ENCODE results near the gene RETN.
A peak's percentile ranks its signal among the peaks of the same experiment; 100 is the strongest.

RETN gene

GRCh38 chr19:7657131-7657751, 11.6 kb upstream of the RETN start:
- DNase-seq (ENCODE audit: low spot score), result no peak

- DNase-seq (ENCODE audit: low spot score), result peak; percentile 95
These were observed 10.6 kb upstream of the RETN start for GRCh38 chr19:7658219-7658686.

GRCh38 chr19:7661744-7662538, 6.9 kb upstream of the RETN start:
- no peak for DNase-seq (ENCODE audit: low spot score)

- DNase-seq (ENCODE audit: low spot score), result no peak
These were observed 6.2 kb upstream of the RETN start for GRCh38 chr19:7662657-7663056.

GRCh38 chr19:7663706-7664105, 5.1 kb upstream of the RETN start:
- DNase-seq (ENCODE audit: low spot score), result no peak

- no peak for DNase-seq (ENCODE audit: low spot score)
These were observed 3.8 kb upstream of the RETN start for GRCh38 chr19:7665076-7665475.

- no peak for DNase-seq (ENCODE audit: low spot score)
These were observed 792 bp downstream of the RETN start for GRCh38 chr19:7669641-7670040.

- DNase-seq (ENCODE audit: low spot score), result no peak
These were observed 1.4 kb downstream of the RETN start for GRCh38 chr19:7670150-7670783.

- no peak for DNase-seq (ENCODE audit: low spot score)
These were observed 1.9 kb downstream of the RETN start for GRCh38 chr19:7670790-7671189.

GRCh38 chr19:7672522-7672921, 3.7 kb downstream of the RETN start:
- DNase-seq (ENCODE audit: low spot score), result no peak

GRCh38 chr19:7674010-7675005, 5.5 kb downstream of the RETN start:
- DNase-seq (ENCODE audit: low spot score), result peak; percentile 91

GRCh38 chr19:7676376-7676775, 7.5 kb downstream of the RETN start:
- DNase-seq (ENCODE audit: low spot score), result peak; percentile 52

- no peak for DNase-seq (ENCODE audit: low spot score)
These were observed 8.0 kb downstream of the RETN start, which contains the start of gene MCEMP1 for GRCh38 chr19:7676854-7677253. Gene MCEMP1 (plus strand): TSS chr19:7677090. CDS start chr19:7677121, 31 bp downstream.

GRCh38 chr19:7677669-7678311, 8.9 kb downstream of the RETN start:
- DNase-seq (ENCODE audit: low spot score), result peak; percentile 18

- peak; percentile 77 for DNase-seq (ENCODE audit: low spot score)
These were observed 10.3 kb downstream of the RETN start for GRCh38 chr19:7678971-7679751.

GRCh38 chr19:7679771-7680605, 11.1 kb downstream of the RETN start:
- no peak for DNase-seq (ENCODE audit: low spot score)

- peak; percentile 89 for DNase-seq (ENCODE audit: low spot score)
These were observed 11.9 kb downstream of the RETN start, which contains the start of gene TRAPPC5 for GRCh38 chr19:7680606-7681339. Gene TRAPPC5 (plus strand): TSS chr19:7680833. CDS start chr19:7682254, 1,421 bp downstream.

GRCh38 chr19:7681340-7682174, 12.7 kb downstream of the RETN start:
- peak; percentile 93 for DNase-seq (ENCODE audit: low spot score)
